B cell (primary cell): ENCODE data around the gene SSBP2. TPM values are rescaled to one million over a fixed set of nuclear protein-coding genes. Genes with fewer than 3 reads are reported as not detected.

Experiments
- ATAC-seq: fragments of 200-7000 bp; cut with Tn5 transposase; one replicate; pipeline ENCODE4 v1.10.0; 2021; ENCODE audit warnings: low read depth, mild to moderate bottlenecking, moderate number of reproducible peaks, moderate library complexity
- CTCF ChIA-PET: fragments of 350-600 bp; sonication (Branson Sonifier 250); formaldehyde crosslinking; loops from one replicate; lab custom pipeline; 2021; ENCODE audit warnings: antibody characterized with exemption, inconsistent platforms; lab: Charles Lee
- POLR2A ChIA-PET: fragments of 350-600 bp; sonication (Branson Sonifier 250); formaldehyde crosslinking; loops from one replicate; lab custom pipeline; 2021; ENCODE audit warnings: antibody characterized with exemption; lab: Charles Lee
- DNase-seq: peaks from one replicate; pipeline ENCODE4 v3.0.0; 2013
- H2AFZ ChIP-seq: 2 replicates; pipeline ENCODE4 v1.6.1; 2012; ENCODE audit warnings: mild to moderate bottlenecking, low read depth, low read length; ENCODE audit not compliant: insufficient read depth, poor library complexity, severe bottlenecking
- H3K27ac ChIP-seq, 2 donors: 1 replicate in 1 of 2; 2 replicates in 1 of 2; pipeline ENCODE4 v1.5.1; 2012 to 2013; ENCODE audit warnings: low read length in 2 of 2, mild to moderate bottlenecking in 2 of 2, moderate library complexity in 1 of 2
- H3K27me3 ChIP-seq, 4 experiments: fragments of 200-600 bp in 1 of 4; sonication (generic) in 1 of 4; replicated peaks in 1 of 4; 1 replicate in 2 of 4; 2 replicates in 2 of 4; pipeline versions ENCODE4 v1.6.1 to v1.7.0; 2013 to 2016; ENCODE audit warnings: low read length in 3 of 4, mild to moderate bottlenecking in 2 of 4, mixed read lengths in 1 of 4, moderate library complexity in 1 of 4; ENCODE audit not compliant: insufficient read depth in 4 of 4, control insufficient read depth in 3 of 4; ENCODE audit errors: control extremely low read depth in 1 of 4
- H3K36me3 ChIP-seq, 2 experiments: replicated peaks in 1 of 2; 1 replicate in 1 of 2; 2 replicates in 1 of 2; pipeline versions ENCODE4 v1.6.1 to v1.7.1; 2013; ENCODE audit warnings: low read length in 1 of 2; ENCODE audit not compliant: insufficient read depth in 2 of 2, control insufficient read depth in 1 of 2; ENCODE audit errors: control extremely low read depth in 1 of 2, extremely low read depth in 1 of 2
- H3K4me1 ChIP-seq, 2 donors: fragments of 200-600 bp in 1 of 2; sonication (generic) in 1 of 2; 1 replicate in 1 of 2; 2 replicates in 1 of 2; pipeline versions ENCODE4 v1.5.1 to v1.6.1; 2013 to 2017; ENCODE audit warnings: low read length in 2 of 2; ENCODE audit not compliant: control insufficient read depth in 2 of 2, insufficient read depth in 2 of 2
- H3K4me2 ChIP-seq: replicated peaks from 2 replicates; pipeline ENCODE3; 2012; ENCODE audit warnings: mild to moderate bottlenecking, low read depth, low read length; ENCODE audit not compliant: poor library complexity, severe bottlenecking
- H3K4me3 ChIP-seq, 5 experiments: fragments of 200-600 bp in 1 of 5; sonication (generic) in 1 of 5; 1 replicate in 3 of 5; 2 replicates in 2 of 5; pipeline versions ENCODE4 v1.5.1 to v1.7.0; 2011 to 2016; ENCODE audit warnings: low read length in 4 of 5, mild to moderate bottlenecking in 4 of 5, low read depth in 2 of 5, control low read depth in 1 of 5, moderate library complexity in 1 of 5; ENCODE audit not compliant: insufficient read depth in 1 of 5; ENCODE audit errors: control extremely low read depth in 1 of 5, extremely low read depth in 1 of 5
- H3K79me2 ChIP-seq: fragments of 200-600 bp; sonication (generic); one replicate; pipeline ENCODE4 v1.6.0; 2016; ENCODE audit warnings: low read length; ENCODE audit not compliant: control insufficient read depth, insufficient read depth
- H3K9ac ChIP-seq: fragments of 200-600 bp; sonication (generic); 2 replicates; pipeline ENCODE4 v1.6.1; 2017; ENCODE audit warnings: mild to moderate bottlenecking, low read length, moderate library complexity
- H3K9me3 ChIP-seq, 3 donors: one replicate each; pipeline versions ENCODE4 v1.6.1 to v1.7.1; 2013; ENCODE audit warnings: low read length in 2 of 3; ENCODE audit not compliant: control insufficient read depth in 2 of 3, insufficient read depth in 1 of 3; ENCODE audit errors: control extremely low read depth in 1 of 3
- H4K20me1 ChIP-seq: 2 replicates; pipeline ENCODE4 v1.6.0; 2012; ENCODE audit warnings: mild to moderate bottlenecking, low read length; ENCODE audit not compliant: insufficient read depth, control insufficient read depth, poor library complexity, severe bottlenecking
- H3K27ac Mint-ChIP-seq: one replicate; pipeline ENCODE4 v1.8.0; 2021; ENCODE audit warnings: mixed read lengths
- H3K27me3 Mint-ChIP-seq: one replicate; pipeline ENCODE4 v1.8.0; 2021; ENCODE audit warnings: mixed read lengths
- H3K4me1 Mint-ChIP-seq: one replicate; pipeline ENCODE4 v1.8.0; 2021; ENCODE audit warnings: mixed read lengths
- H3K4me3 Mint-ChIP-seq: one replicate; pipeline ENCODE4 v1.8.0; 2021; ENCODE audit warnings: mixed read lengths
- H3K9me3 Mint-ChIP-seq: one replicate; pipeline ENCODE4 v1.8.0; 2022; ENCODE audit warnings: mixed read lengths; ENCODE audit not compliant: insufficient read depth
- EZH2 ChIP-seq: IDR thresholded peaks from 2 replicates; pipeline ENCODE4 v1.6.1; 2012; ENCODE audit warnings: borderline replicate concordance, low read depth, mild to moderate bottlenecking, moderate library complexity, low read length; ENCODE audit not compliant: insufficient read depth, poor library complexity, severe bottlenecking
- WGBS: methylation state at CpG from one replicate; pipeline ENCODE4 v1.1.5; 2013; ENCODE audit warnings: missing lambda C conversion rate; ENCODE audit not compliant: insufficient coverage; 5-methylcytosine and 5-hydroxymethylcytosine counted together
- intact Hi-C: fragments of 100-400 bp; cut with micrococcal nuclease; formaldehyde crosslinking; loops from one replicate; pipeline ENCODE4 v1.10.0; 2022
- polyA plus RNA-seq: library from polyadenylated mRNA; depleted of rRNA; stranded (reverse); fragments of >200 nt; gene quantifications from 2 replicates; pipeline ENCODE4 v1.2.3, GENCODE V29; 2012
- total RNA-seq, 2 donors: library from RNA; stranded (reverse); fragments of 120-200 nt in 1 of 2; gene quantifications; 1 replicate in 1 of 2; 2 replicates in 1 of 2; pipeline versions ENCODE4 v1.2.3 to v1.2.4, GENCODE V29; 2013 to 2022
- TF ChIP-seq, protein P1 (sequence below): fragments of 200-600 bp; IDR thresholded peaks from one replicate; pipeline ENCODE4 v1.8.0; 2022; ENCODE audit warnings: antibody characterized with exemption, mild to moderate bottlenecking

Gene SSBP2
- total and polyA plus RNA-seq, 2 donors (not counting 1 experiment from before 2014, with no cell fraction given), result 40.9 to 49.6 TPM

DNA sequence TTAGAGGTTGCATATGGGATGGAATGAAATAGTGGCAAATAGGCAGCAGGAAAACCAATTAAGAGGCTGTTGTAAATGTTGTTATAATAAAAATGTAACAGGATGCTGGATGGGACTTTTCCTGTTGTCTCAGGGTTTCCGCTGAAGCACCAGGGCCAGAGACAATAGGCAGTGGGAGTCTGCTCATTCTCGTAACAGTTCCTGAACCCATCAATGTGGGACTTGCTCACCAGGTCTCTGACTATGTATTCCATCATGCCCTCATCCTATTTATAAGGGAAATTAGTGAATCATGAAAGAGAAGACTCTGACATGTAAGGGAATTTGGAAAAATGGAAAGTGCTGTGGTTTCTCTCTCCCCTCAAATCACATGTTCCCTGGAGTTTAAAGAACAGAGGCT lies 23.5 kb upstream of the SSBP2 start:
- Mint-ChIP-seq H3K4me1 (peaks cover 15% of the 10 kb centered on the region), H3K4me3 (no peak overlapping the region), H3K27ac (no peak overlapping the region), H3K27me3 (peaks cover 3% of the 10 kb centered on the region), H3K9me3 (no peaks in the 10 kb centered on the region)
- TF ChIP-seq EZH2, result no peak
- TF ChIP-seq, protein P1, sequence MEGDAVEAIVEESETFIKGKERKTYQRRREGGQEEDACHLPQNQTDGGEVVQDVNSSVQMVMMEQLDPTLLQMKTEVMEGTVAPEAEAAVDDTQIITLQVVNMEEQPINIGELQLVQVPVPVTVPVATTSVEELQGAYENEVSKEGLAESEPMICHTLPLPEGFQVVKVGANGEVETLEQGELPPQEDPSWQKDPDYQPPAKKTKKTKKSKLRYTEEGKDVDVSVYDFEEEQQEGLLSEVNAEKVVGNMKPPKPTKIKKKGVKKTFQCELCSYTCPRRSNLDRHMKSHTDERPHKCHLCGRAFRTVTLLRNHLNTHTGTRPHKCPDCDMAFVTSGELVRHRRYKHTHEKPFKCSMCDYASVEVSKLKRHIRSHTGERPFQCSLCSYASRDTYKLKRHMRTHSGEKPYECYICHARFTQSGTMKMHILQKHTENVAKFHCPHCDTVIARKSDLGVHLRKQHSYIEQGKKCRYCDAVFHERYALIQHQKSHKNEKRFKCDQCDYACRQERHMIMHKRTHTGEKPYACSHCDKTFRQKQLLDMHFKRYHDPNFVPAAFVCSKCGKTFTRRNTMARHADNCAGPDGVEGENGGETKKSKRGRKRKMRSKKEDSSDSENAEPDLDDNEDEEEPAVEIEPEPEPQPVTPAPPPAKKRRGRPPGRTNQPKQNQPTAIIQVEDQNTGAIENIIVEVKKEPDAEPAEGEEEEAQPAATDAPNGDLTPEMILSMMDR, result no peak
- H4K20me1 ChIP-seq, result no peaks in the 10 kb centered on the region
- H3K4me2 ChIP-seq, result no peak overlapping the region
- H3K9ac ChIP-seq, result no peak overlapping the region
- no peaks in the 10 kb centered on the region for H3K36me3 ChIP-seq
- H2AFZ ChIP-seq, result no peak overlapping the region
- ATAC-seq (no peak), DNase-seq (no peak)
- ChIA-PET CTCF (no interaction called here), POLR2A (no interaction called here)
- no peak overlapping the region for H3K4me3 ChIP-seq
- H3K9me3 ChIP-seq, result no peaks in the 10 kb centered on the region
- WGBS, result no CpG with 5 or more reads among the region's 2 CpGs
- intact Hi-C loops, result no loop called here
- no peaks in the 10 kb centered on the region for H3K79me2 ChIP-seq
- peaks cover 7 to 11% of the 10 kb centered on the region in 2 donors for H3K4me1 ChIP-seq
- no peaks in the 10 kb centered on the region for H3K27me3 ChIP-seq
- no peak overlapping the region for H3K27ac ChIP-seq

DNA sequence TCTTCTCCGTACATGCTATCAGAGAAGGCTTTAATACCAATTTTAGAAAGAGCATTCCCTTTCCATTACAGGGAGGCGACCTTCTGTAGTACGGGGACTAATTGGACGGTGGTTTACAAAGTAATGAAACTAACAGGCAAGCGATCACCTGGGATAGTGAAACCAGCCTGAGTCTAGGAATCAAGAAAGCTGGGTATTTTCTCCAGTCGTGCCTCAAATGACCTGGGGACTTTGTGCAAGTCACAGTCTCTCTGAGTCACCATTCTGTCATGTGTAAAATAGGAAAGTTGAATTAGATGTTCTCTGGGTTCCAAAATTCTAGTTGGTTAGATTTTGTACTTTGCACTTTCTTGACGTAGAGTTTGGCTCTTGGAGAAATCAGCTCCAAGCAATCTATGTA lies 22.7 kb upstream of the SSBP2 start:
- no peak overlapping the region for H3K4me3 Mint-ChIP-seq
- H3K27ac Mint-ChIP-seq, result no peak overlapping the region
- 98% methylated on average over 5 of the region's 7 CpGs for WGBS
- DNase-seq, result no peak
- H3K9me3 Mint-ChIP-seq, result no peaks in the 10 kb centered on the region
- POLR2A ChIA-PET, result no interaction called here
- Histone ChIP-seq H3K4me3 (no peak overlapping the region), H3K79me2 (no peaks in the 10 kb centered on the region), H3K4me1 (peaks cover 4% of the 10 kb centered on the region in 2 donors), H3K36me3 (no peaks in the 10 kb centered on the region), H3K9ac (no peak overlapping the region), H3K4me2 (no peak overlapping the region), H3K27ac (no peak overlapping the region), H4K20me1 (no peaks in the 10 kb centered on the region), H3K9me3 (no peaks in the 10 kb centered on the region), H2AFZ (no peak overlapping the region), H3K27me3 (no peaks in the 10 kb centered on the region)
- peaks cover 8% of the 10 kb centered on the region for H3K4me1 Mint-ChIP-seq
- H3K27me3 Mint-ChIP-seq, result peaks cover 3% of the 10 kb centered on the region
- CTCF ChIA-PET, result no interaction called here
- ATAC-seq, result no peak
- TF ChIP-seq, protein P1, result no peak
- no peak for TF ChIP-seq EZH2
- intact Hi-C loops, result no loop called here
